Aortic smooth muscle cell (primary cell): Measurements from ENCODE around the gene FANCD2. TPM values are rescaled to one million over a fixed set of nuclear protein-coding genes. Genes with fewer than 3 reads are reported as not detected.

Source experiments
- total RNA-seq: library from RNA; depleted of rRNA; stranded (reverse); fragments of >200 nt; gene quantifications from 2 replicates; pipeline ENCODE4 v1.2.3, GENCODE V29; 2014

The FANCD2 gene
- 13.1 and 25.9 TPM in 2 replicates for total RNA-seq

DNA sequence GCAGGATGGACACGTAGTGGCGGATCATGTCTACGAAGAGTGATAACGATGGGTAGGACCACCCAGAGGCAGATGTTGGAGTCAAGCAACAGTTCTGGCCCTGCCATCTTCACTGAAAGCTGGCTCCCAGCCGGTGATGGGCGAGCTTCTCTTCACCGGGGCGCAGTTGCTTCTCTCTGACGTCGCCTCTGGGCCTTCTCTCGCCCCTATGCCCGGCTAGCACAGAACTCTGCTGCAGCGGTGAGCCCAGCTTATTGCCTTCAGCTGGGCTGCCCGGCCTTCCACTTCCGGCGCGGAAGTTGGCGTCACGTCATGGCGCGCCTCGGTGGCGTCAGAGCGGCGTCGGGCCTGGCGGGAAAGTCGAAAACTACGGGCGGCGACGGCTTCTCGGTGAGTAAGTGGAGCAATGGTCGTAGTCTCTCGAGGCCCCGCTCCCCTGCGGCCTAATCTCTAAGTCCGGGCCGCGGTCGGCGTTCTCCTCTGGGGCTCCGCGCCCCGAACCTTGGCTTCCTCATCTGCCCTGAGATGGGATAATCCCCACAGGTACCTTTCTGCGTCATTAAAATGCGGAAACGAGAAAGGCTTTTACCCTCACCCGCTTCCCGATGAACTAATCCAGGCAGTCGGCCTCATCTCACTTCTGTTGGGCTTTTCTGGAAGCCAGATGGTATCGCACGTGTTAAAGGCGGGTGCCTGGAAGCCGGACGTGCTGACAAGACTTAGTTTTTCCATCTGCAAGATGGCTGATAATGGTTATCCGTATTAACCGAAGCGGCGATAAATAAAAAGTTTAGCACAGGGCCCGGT is at the start of gene FANCD2:
TSS of gene FANCD2 (plus strand) at position 354 of the 807 bp plus-strand sequence. CDS start 2,221 bp downstream, outside the sequence.

GRCh38 chr3:10108091-10108490 is 81.9 kb downstream of the FANCD2 start, which contains the start of gene FANCD2OS:
FANCD2OS (minus strand) TSS chr3:10108255; CDS start chr3:10104774, 3,481 bp downstream.

DNA sequence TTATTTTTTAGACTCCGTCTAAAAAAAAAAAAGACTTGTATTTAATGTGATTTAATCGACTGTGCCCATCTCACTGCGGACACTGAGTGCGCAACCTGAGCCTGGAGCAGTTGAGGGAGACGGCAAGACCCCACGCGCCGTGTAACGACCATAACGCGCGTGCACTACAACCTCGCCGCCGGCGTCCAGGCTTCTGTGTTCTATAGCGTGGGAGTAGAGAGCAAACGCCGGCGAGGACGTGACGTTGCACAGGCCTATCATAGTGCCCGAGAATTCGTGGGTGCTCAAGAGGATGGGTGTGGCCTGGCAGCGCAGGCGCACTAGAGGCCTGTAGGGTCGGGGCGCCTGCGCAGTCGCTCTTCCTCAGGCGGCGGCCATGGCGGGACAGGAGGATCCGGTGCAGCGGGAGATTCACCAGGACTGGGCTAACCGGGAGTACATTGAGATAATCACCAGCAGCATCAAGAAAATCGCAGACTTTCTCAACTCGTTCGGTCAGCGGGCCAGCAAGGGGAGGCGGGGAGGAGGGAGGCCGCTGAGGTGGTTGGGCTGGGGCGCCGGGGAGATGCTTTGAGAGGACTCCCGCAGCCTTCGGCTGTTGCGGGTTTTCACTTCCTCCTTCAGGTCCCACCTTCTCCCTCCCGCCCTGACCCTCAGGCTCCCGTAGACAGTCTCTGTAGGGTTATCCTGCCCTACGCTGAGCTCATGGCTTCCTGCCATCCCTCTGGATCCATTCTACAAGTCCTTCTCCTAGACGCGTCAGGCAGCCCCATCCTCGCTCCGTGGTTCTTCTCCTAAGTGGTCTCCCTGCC is 89.3 kb downstream of the FANCD2 start, which contains the start of gene BRK1:
TSS of gene BRK1 (plus strand) at position 350 of the 812 bp plus-strand sequence. CDS start at position 377, 27 bp downstream.

Other genes starting within 250 kb of the FANCD2 start
- gene TADA3, start 234.0 kb upstream of the FANCD2 start, total RNA-seq, result 65.0 and 73.8 TPM in 2 replicates
- 228 and 238 TPM in 2 replicates for gene ARPC4, start 233.4 kb upstream of the FANCD2 start, total RNA-seq
- gene TTLL3, start 216.2 kb upstream of the FANCD2 start, total RNA-seq, result 18.4 and 22.5 TPM in 2 replicates
- gene RPUSD3, start 182.4 kb upstream of the FANCD2 start, total RNA-seq, result 16.3 and 18.8 TPM in 2 replicates
- not detected in 2 replicates for gene CIDEC, start 146.2 kb upstream of the FANCD2 start, total RNA-seq
- gene JAGN1, start 135.8 kb upstream of the FANCD2 start, total RNA-seq, result 13.4 and 17.4 TPM in 2 replicates
- 3.5 and 4.4 TPM in 2 replicates for gene IL17RE, start 123.6 kb upstream of the FANCD2 start, total RNA-seq
- gene IL17RC, start 109.3 kb upstream of the FANCD2 start, total RNA-seq, result 29.2 and 36.5 TPM in 2 replicates
- 20.3 and 25.4 TPM in 2 replicates for gene CRELD1, start 92.6 kb upstream of the FANCD2 start, total RNA-seq
- 2.5 and 2.6 TPM in 2 replicates for gene PRRT3, start 74.0 kb upstream of the FANCD2 start, total RNA-seq
- gene EMC3, start 39.6 kb upstream of the FANCD2 start, total RNA-seq, result 74.0 and 83.0 TPM in 2 replicates
- gene FANCD2OS, start 81.8 kb downstream of the FANCD2 start, total RNA-seq, result not detected in 2 replicates
- gene BRK1, start 89.2 kb downstream of the FANCD2 start, total RNA-seq, result 113 and 134 TPM in 2 replicates
- gene VHL, start 115.3 kb downstream of the FANCD2 start, total RNA-seq, result 31.0 and 32.2 TPM in 2 replicates
- 7.2 and 8.3 TPM in 2 replicates for gene IRAK2, start 138.5 kb downstream of the FANCD2 start, total RNA-seq
- 10.7 and 10.8 TPM in 2 replicates for gene TATDN2, start 222.0 kb downstream of the FANCD2 start, total RNA-seq